ENCODE measurements around the gene CLIP2. TPM values are rescaled to one million over a fixed set of nuclear protein-coding genes. Genes with fewer than 3 reads are reported as not detected.
"Not testable (repeated sequence)": the region's sequence is repeated elsewhere in the genome, so short reads cannot be mapped to it uniquely, and the experiment has no call there.

Gene CLIP2
- total RNA-seq, 1 donor from 2014 or later: 48.9 TPM

GRCh38 chr7:74417419-74417971 is 128.3 kb downstream of the CLIP2 start:
- no peaks in the 10 kb centered on the region for H3K9me3 Mint-ChIP-seq
- H3K27me3 Mint-ChIP-seq: no peaks in the 10 kb centered on the region
- peak; percentile 80 for DNase-seq (ENCODE audit: extremely low spot score, unreplicated experiment)
- TF ChIP-seq CTCF (conservative IDR thresholded peaks at IDR 0.05): peak; percentile 99
- no peak overlapping the region for H3K27ac Mint-ChIP-seq
- no peaks in the 10 kb centered on the region for H3K36me3 Mint-ChIP-seq
- no peak overlapping the region for H3K4me3 Mint-ChIP-seq
- peaks cover 4% of the 10 kb centered on the region for H3K4me1 Mint-ChIP-seq (ENCODE audit: unreplicated experiment)

- Mint-ChIP-seq H3K27me3 (no peaks in the 10 kb centered on the region), H3K27ac (no peak overlapping the region), H3K9me3 (no peaks in the 10 kb centered on the region), H3K4me3 (no peak overlapping the region), H3K36me3 (no peaks in the 10 kb centered on the region), H3K4me1 (ENCODE audit: unreplicated experiment) (peaks cover 4% of the 10 kb centered on the region)
- no peak for TF ChIP-seq CTCF (conservative IDR thresholded peaks at IDR 0.05)
- DNase-seq (ENCODE audit: extremely low spot score, unreplicated experiment): no peak
Observed at GRCh38 chr7:74418076-74418475, 128.9 kb downstream of the CLIP2 start.

GRCh38 chr7:74418538-74418937 is 129.3 kb downstream of the CLIP2 start:
- TF ChIP-seq CTCF (conservative IDR thresholded peaks at IDR 0.05): no peak
- Mint-ChIP-seq H3K4me3 (no peak overlapping the region), H3K4me1 (ENCODE audit: unreplicated experiment) (peaks cover 4% of the 10 kb centered on the region), H3K36me3 (no peaks in the 10 kb centered on the region), H3K27ac (no peak overlapping the region), H3K9me3 (no peaks in the 10 kb centered on the region), H3K27me3 (no peaks in the 10 kb centered on the region)
- no peak for DNase-seq (ENCODE audit: extremely low spot score, unreplicated experiment)

- not testable (repeated sequence) for H3K27ac Mint-ChIP-seq; H3K27me3 Mint-ChIP-seq; H3K4me3 Mint-ChIP-seq; H3K4me1 Mint-ChIP-seq (ENCODE audit: unreplicated experiment); H3K9me3 Mint-ChIP-seq; H3K36me3 Mint-ChIP-seq; DNase-seq (ENCODE audit: extremely low spot score, unreplicated experiment)
Observed at GRCh38 chr7:74419232-74419631, 130.0 kb downstream of the CLIP2 start.

- Mint-ChIP-seq H3K9me3 (no peaks in the 10 kb centered on the region), H3K27me3 (no peaks in the 10 kb centered on the region), H3K27ac (no peak overlapping the region), H3K4me1 (ENCODE audit: unreplicated experiment) (peaks cover 4% of the 10 kb centered on the region), H3K36me3 (no peaks in the 10 kb centered on the region), H3K4me3 (no peak overlapping the region)
- TF ChIP-seq CTCF (conservative IDR thresholded peaks at IDR 0.05): no peak
- no peak for DNase-seq (ENCODE audit: extremely low spot score, unreplicated experiment)
Observed at GRCh38 chr7:74420006-74420405, 130.8 kb downstream of the CLIP2 start.

- no peak for DNase-seq (ENCODE audit: extremely low spot score, unreplicated experiment)
- TF ChIP-seq CTCF (conservative IDR thresholded peaks at IDR 0.05): no peak
- no peaks in the 10 kb centered on the region for H3K36me3 Mint-ChIP-seq
- no peak overlapping the region for H3K4me3 Mint-ChIP-seq
- H3K27me3 Mint-ChIP-seq: no peaks in the 10 kb centered on the region
- no peaks in the 10 kb centered on the region for H3K9me3 Mint-ChIP-seq
- no peak overlapping the region for H3K27ac Mint-ChIP-seq
- H3K4me1 Mint-ChIP-seq (ENCODE audit: unreplicated experiment): no peaks in the 10 kb centered on the region
Observed at GRCh38 chr7:74424291-74424880, 135.2 kb downstream of the CLIP2 start.

Measured in type B pancreatic cell (in vitro differentiated cells).